ENCODE measurements around the gene ZNF865. TPM values are rescaled to one million over a fixed set of nuclear protein-coding genes. Genes with fewer than 3 reads are reported as not detected.

Gene ZNF865
- total RNA-seq, 1 experiment from 2014 or later, result 1.7 TPM

GRCh38 chr19:55621205-55621672 lies 15.8 kb downstream of the ZNF865 start:
- H3K4me1 ChIP-seq, result peaks cover 4% of the 10 kb centered on the region
- H3K36me3 ChIP-seq, result peaks cover 14% of the 10 kb centered on the region
- no peaks in the 10 kb centered on the region for H3K9me3 ChIP-seq (replicated peaks)
- DNase-seq, result no peak
- no peak overlapping the region for H3K27ac ChIP-seq
- no peaks in the 10 kb centered on the region for H3K27me3 ChIP-seq
- H3K4me3 ChIP-seq, result no peak overlapping the region

- Histone ChIP-seq H3K9me3 (replicated peaks) (no peaks in the 10 kb centered on the region), H3K4me1 (peaks cover 4% of the 10 kb centered on the region), H3K4me3 (no peak overlapping the region), H3K27me3 (no peaks in the 10 kb centered on the region), H3K36me3 (peaks cover 12% of the 10 kb centered on the region), H3K27ac (no peak overlapping the region)
- no peak for DNase-seq
These were observed 16.3 kb downstream of the ZNF865 start for GRCh38 chr19:55621673-55622231.

- DNase-seq, result no peak
- Histone ChIP-seq H3K27ac (no peak overlapping the region), H3K27me3 (no peaks in the 10 kb centered on the region)
These were observed 17.0 kb downstream of the ZNF865 start for GRCh38 chr19:55622242-55622969.

GRCh38 chr19:55623130-55623529 lies 17.7 kb downstream of the ZNF865 start:
- Histone ChIP-seq H3K36me3 (0 out of 2 replicates have a peak, but pooled peaks cover 2% of the 10 kb centered on the region), H3K4me1 (peaks cover 4% of the 10 kb centered on the region), H3K4me3 (no peak overlapping the region), H3K27ac (no peak overlapping the region), H3K27me3 (no peaks in the 10 kb centered on the region), H3K9me3 (replicated peaks) (no peaks in the 10 kb centered on the region)
- no peak for DNase-seq

More at GRCh38 chr19:55622242-55622969, 17.0 kb downstream of the ZNF865 start:
- Histone ChIP-seq H3K36me3 (peaks cover 9% of the 10 kb centered on the region), H3K9me3 (replicated peaks) (no peaks in the 10 kb centered on the region), H3K4me3 (no peak overlapping the region), H3K4me1 (peaks cover 4% of the 10 kb centered on the region)

GRCh38 chr19:55623561-55623960 lies 18.1 kb downstream of the ZNF865 start:
- Histone ChIP-seq H3K4me3 (peak overlapping the region; percentile 41), H3K27ac (no peak overlapping the region), H3K9me3 (replicated peaks) (no peaks in the 10 kb centered on the region), H3K27me3 (no peaks in the 10 kb centered on the region), H3K36me3 (0 out of 2 replicates have a peak, but pooled peaks cover 2% of the 10 kb centered on the region), H3K4me1 (peaks cover 3% of the 10 kb centered on the region)
- no peak for DNase-seq

GRCh38 chr19:55624109-55625003 lies 18.9 kb downstream of the ZNF865 start, which contains the start of gene ZNF784:
Gene ZNF784, minus strand, starts transcription at chr19:55624566. Its CDS starts 5 bp downstream, at chr19:55624561.
- DNase-seq, result peak; percentile 93 to 96
- H3K27me3 ChIP-seq, result no peaks in the 10 kb centered on the region
- 0 out of 2 replicates have a peak, but pooled peaks cover 2% of the 10 kb centered on the region for H3K36me3 ChIP-seq
- peak within 1 kb of the TSS; percentile 63 for H3K4me3 ChIP-seq
- peak within 1 kb of the TSS; percentile 78 for H3K27ac ChIP-seq
- H3K4me1 ChIP-seq, result no peaks in the 10 kb centered on the region
- no peaks in the 10 kb centered on the region for H3K9me3 ChIP-seq (replicated peaks)

GRCh38 chr19:55625004-55625326 lies 19.5 kb downstream of the ZNF865 start:
- Histone ChIP-seq H3K27ac (no peak overlapping the region; the same call in 1 of the 2 replicates), H3K4me1 (no peaks in the 10 kb centered on the region), H3K36me3 (no peaks in the 10 kb centered on the region), H3K27me3 (no peaks in the 10 kb centered on the region), H3K9me3 (replicated peaks) (no peaks in the 10 kb centered on the region), H3K4me3 (peak overlapping the region; percentile 63)
- no peak for DNase-seq

- H3K27ac ChIP-seq, result no peak overlapping the region
- no peaks in the 10 kb centered on the region for H3K36me3 ChIP-seq
- H3K4me1 ChIP-seq, result no peaks in the 10 kb centered on the region
- no peak for DNase-seq
- no peaks in the 10 kb centered on the region for H3K9me3 ChIP-seq (replicated peaks)
- no peaks in the 10 kb centered on the region for H3K27me3 ChIP-seq
- no peak overlapping the region for H3K4me3 ChIP-seq
These were observed 20.9 kb downstream of the ZNF865 start for GRCh38 chr19:55626350-55626749.

GRCh38 chr19:55632463-55632834 lies 27.0 kb downstream of the ZNF865 start:
- Histone ChIP-seq H3K27me3 (no peaks in the 10 kb centered on the region), H3K9me3 (replicated peaks) (no peaks in the 10 kb centered on the region), H3K4me1 (0 out of 2 replicates have a peak, but pooled peaks cover 5% of the 10 kb centered on the region), H3K36me3 (no peaks in the 10 kb centered on the region), H3K27ac (no peak overlapping the region), H3K4me3 (no peak overlapping the region)
- DNase-seq, result peak; percentile 92 to 95

GRCh38 chr19:55633861-55634260 lies 28.4 kb downstream of the ZNF865 start:
- Histone ChIP-seq H3K9me3 (replicated peaks) (no peaks in the 10 kb centered on the region), H3K36me3 (no peaks in the 10 kb centered on the region), H3K27ac (peak overlapping the region; percentile 8; the same call in 1 of the 2 replicates), H3K4me1 (0 out of 2 replicates have a peak, but pooled peaks cover 5% of the 10 kb centered on the region), H3K27me3 (no peaks in the 10 kb centered on the region), H3K4me3 (no peak overlapping the region)
- peak in 1 of 2 experiments; percentile 63 for DNase-seq

- DNase-seq, result no peak
- H3K4me1 ChIP-seq, result 0 out of 2 replicates have a peak, but pooled peaks cover 5% of the 10 kb centered on the region
- H3K9me3 ChIP-seq (replicated peaks), result no peaks in the 10 kb centered on the region
- H3K27ac ChIP-seq, result peak overlapping the region; percentile 59
- H3K27me3 ChIP-seq, result no peaks in the 10 kb centered on the region
- H3K36me3 ChIP-seq, result no peaks in the 10 kb centered on the region
- peak overlapping the region; percentile 82 for H3K4me3 ChIP-seq
These were observed 29.9 kb downstream of the ZNF865 start for GRCh38 chr19:55635334-55635717.

GRCh38 chr19:55635856-55636440 lies 30.5 kb downstream of the ZNF865 start:
- no peaks in the 10 kb centered on the region for H3K36me3 ChIP-seq
- DNase-seq, result no peak
- H3K4me3 ChIP-seq, result peak overlapping the region; percentile 82
- no peaks in the 10 kb centered on the region for H3K9me3 ChIP-seq (replicated peaks)
- H3K27ac ChIP-seq, result no peak overlapping the region
- H3K4me1 ChIP-seq, result 0 out of 2 replicates have a peak, but pooled peaks cover 5% of the 10 kb centered on the region
- no peaks in the 10 kb centered on the region for H3K27me3 ChIP-seq

- Histone ChIP-seq H3K27ac (no peak overlapping the region), H3K4me3 (no peak overlapping the region), H3K36me3 (no peaks in the 10 kb centered on the region), H3K27me3 (no peaks in the 10 kb centered on the region), H3K9me3 (replicated peaks) (no peaks in the 10 kb centered on the region), H3K4me1 (0 out of 2 replicates have a peak, but pooled peaks cover 5% of the 10 kb centered on the region)
- DNase-seq, result no peak
These were observed 31.3 kb downstream of the ZNF865 start for GRCh38 chr19:55636723-55637122.

- no peaks in the 10 kb centered on the region for H3K9me3 ChIP-seq (replicated peaks)
- H3K4me1 ChIP-seq, result 0 out of 2 replicates have a peak, but pooled peaks cover 11% of the 10 kb centered on the region
- no peaks in the 10 kb centered on the region for H3K36me3 ChIP-seq
- no peak for DNase-seq
- H3K27ac ChIP-seq, result no peak overlapping the region
- H3K27me3 ChIP-seq, result no peaks in the 10 kb centered on the region
- H3K4me3 ChIP-seq, result no peak overlapping the region
These were observed 32.1 kb downstream of the ZNF865 start for GRCh38 chr19:55637534-55637933.
